Measurements from ENCODE around the gene ARL14EP.
A peak's percentile ranks its signal among the peaks of the same experiment; 100 is the strongest.

ARL14EP gene

DNA sequence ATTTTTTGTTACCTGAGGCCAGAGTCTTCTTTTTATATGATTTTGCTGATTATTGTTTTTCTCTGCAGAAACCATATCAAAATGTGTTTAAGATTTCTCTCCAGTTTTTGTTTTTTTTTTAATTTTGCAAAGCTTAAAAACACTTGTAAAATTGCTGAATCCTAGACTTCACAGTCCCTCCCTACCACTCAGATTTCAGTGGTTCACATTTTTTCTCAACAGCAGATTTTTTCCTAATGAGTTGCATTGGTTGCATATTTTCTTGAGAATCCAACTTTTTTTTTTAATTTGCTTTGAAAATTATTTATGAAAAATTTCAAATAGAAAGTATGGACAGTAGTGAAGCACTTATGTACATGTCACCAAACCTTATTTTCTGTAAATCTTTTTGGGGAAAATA, 5.8 kb downstream of the ARL14EP start:
- DNase-seq: no peak

DNA sequence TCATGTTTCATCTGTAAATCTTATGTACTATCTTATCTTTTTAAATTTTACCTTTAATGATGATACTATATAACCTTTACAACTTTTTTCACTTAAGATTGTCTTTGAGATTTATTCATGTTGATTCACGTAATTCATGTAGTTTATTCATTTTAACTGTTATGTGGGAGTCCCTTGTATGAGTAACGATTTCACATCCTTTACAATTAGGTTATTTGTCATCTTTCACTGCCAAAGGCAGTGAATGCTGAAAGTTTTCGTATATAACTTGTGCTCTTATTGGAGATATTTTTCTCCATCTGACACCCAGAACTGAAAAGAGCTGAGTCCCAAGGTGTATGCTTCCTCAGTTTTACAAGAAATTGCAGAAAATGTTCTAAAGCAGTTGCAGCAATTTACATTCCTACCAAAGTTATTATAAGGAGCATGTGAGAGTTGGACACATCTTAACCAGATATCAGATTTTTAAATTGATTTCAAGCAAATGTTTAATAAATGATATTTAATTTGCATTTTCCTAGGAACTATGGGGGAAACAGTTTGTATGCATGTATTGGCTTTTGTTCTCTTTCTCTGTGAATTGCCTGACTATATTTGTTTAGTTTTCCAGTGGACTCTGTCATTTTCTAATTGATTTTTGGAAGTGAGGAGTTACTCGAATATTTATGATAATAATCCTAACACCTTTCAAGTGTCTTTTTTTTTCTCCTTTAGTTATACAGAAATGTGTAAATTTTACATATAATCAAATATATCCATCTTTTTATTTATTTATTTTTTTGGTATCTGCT, 6.4 kb downstream of the ARL14EP start:
- no peak for DNase-seq

DNA sequence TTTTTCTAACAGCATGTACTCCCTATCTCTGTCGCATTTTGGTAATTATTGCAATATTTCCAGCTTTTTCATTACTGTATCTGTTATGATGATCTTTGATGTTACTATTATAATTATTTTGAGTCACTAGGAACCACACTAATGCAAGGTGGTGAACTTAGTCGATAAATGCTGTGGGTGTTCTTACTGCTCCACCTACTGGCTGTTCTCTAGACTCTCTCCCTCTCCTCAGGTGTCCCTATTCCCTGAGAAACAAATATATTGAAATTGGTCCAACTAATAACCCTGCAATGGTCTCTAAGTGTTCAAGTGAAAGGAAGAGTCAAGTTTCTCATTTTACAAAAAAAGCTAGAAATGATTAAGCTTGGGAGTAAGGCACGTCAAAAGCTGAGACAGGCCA, 10.5 kb downstream of the ARL14EP start:
- peak in 1 of 4 experiments; percentile 15 for DNase-seq

DNA sequence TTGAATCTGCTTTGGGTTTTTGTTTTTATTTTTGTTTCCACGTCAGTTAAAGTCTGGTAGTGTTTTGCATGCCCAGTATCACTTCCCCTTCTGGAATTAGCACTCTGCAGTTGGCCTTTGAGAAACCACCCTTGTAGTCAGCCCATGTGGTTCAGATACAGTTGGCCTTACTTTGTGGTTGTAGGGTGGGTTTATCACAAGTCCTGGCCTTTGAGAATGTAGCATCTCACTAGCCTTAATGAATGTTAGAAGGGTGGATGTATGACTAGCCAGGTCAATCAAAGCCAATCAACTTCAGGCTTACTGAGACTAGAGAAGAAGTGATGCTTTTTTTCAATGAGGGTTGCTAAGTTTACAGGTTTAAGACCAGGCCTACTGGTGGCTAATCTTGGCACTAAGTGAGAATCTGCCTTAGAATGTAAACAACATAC, 19.8 kb downstream of the ARL14EP start:
- peak; percentile 61 to 75 (median 68) for DNase-seq

DNA sequence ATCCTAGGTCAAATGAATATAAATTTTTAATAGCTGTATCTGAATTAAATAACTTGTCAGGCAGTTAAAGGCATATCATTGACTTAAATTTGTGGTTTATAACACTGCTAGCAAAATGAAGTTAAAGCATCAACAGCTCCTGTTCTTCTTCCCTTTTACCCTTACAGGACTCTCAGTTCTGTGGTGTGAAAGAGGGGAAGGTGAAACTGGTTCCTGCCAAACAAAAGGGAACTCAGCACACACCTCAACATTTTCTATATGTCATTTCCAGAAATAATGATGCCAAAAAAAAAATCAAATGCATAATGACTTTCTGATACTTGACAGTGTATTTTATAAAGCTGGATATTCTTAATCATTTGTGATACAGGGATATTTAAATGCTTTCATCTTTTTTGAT, 21.2 kb downstream of the ARL14EP start:
- no peak for DNase-seq

DNA sequence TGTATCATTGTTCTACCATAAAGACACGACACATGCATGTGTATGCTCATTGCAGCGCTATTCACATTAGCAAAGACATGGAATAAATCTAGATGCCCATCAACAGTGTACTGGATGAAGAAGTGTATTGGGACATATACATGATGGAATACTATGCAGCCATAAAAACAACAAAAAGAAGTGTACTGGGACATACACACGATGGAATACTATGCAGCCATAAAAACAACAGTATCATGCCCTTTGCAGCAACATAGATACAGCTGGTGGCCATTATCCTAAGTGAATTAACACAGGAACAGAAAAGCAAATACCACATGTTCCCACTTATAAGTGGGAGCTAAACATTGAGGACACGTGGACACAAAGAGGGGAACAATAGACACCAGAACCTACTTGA, 22.7 kb downstream of the ARL14EP start:
- no peak for DNase-seq

DNA sequence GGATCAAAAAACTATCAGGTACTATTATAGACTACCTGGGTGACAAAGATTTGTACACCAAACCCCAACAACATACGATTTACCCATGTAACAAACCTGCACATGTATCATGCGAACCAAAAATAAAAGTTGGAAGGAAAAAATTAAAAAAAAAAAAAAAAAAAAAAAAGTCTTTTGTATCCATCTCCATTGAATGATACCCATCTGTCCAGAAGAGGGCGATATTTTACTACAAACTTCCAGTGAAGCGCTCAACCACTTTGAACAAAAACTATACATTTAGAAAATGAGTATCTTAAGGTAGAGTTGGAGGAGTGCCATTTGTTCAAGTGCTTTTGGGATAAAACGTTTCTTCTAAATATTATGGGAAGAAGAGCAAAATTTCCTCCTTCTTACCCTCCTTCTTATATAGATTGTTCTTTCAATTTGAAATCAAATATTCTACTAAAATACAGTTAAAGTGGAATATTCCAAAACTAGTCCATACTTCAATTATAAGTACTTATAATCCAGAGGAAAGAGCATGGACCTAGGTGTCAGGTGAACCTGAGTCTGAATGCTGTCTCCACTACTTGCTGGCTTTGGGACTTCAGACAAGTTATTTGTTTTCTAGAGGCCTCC, 23.3 kb downstream of the ARL14EP start:
- DNase-seq: peak; percentile 54 to 87 (median 70)

DNA sequence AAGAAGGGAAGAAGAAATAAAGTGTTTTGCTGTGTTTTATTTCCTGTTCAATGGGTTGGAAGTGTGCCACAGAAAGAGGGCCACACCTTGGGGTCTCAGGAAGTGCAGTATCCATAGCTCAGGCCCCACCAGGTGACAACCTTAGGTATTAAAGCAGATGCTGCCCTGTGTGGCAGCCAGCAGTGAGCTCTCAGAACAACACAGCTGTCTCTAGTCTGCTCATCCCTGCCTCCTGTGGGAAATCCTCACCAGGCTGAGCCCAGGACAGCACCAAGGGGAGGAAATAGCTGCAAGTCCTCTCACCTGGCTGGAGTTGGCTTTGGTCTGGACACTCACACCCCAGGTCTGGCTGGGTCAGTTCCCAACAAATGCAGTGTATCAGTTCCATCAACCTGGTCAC, 25.1 kb downstream of the ARL14EP start:
- no peak for DNase-seq

DNA sequence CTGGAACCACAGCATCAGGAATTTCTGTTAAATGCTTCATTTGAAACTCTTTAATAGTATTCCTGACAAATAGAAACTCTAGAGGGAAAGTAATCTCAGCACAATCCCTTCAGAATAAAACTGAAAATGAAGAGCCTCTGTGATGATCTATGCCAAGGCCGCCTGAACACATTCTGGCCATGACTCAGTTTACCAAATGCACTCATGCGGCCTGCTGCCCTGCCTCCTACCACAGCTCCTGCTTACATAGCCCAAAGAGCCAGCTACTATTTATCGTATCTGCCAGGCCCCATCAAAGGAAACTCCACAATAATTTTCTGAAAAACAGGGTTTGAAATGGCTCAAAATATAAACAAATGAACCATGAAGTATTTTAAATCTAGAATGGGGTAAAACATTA, 27.0 kb downstream of the ARL14EP start:
- DNase-seq: no peak

DNA sequence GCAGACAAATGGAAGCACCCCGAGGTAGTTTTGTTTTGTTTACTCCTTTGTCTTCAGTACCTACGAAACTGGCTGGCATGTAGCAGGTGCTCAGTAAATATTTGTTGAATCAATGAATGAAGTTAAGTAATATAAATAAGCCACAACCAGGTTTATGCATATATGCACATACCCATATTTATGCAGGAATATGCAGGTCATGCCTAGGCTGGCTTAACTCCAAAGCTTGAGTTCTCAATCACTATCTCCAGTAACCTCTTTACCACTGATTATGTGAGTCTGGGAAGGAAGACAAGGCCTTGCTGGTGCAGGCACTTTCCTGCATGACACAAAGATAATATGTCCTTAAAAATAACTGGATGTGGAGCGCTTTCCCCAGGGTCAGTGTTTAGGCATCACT, 27.5 kb downstream of the ARL14EP start:
- no peak for DNase-seq

DNA sequence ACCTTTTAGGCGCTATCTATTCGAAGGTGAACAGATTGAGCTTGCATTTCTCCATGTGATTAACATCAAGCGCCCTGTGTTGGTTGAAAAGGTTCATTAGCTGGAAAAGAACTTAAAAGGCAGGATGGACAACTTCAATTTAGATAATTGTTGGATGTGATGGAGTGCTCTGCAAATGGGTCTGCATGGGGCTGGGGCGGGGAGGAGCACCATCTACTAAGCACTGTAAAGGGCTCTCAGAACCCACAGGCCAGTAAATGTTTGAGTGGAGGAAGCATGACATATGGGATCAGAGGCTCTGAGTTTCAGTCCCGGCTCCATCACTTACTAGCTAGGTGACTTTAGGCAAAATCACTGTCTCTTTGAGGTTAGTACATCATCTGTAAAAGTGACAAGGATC, 28.2 kb downstream of the ARL14EP start:
- DNase-seq: no peak

DNA sequence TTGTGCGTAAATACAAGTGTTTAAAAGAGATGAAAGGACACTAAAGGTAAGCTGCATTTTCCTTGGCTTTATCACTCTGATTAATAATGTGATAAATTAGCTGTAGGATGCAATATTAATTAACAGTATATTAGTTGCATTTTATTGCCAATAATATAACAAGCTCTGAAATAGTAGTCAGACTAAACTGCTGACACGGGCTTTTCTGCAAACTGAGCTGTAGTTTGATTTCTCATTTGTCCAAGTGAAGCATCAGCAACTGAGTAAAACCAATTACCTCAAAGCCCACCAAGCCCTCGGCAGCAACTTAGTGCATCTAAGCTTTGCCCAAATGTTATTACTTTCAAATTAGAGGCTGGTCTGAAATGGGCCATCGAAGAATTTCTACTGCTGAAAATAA, 33.5 kb downstream of the ARL14EP start:
- no peak for DNase-seq

DNA sequence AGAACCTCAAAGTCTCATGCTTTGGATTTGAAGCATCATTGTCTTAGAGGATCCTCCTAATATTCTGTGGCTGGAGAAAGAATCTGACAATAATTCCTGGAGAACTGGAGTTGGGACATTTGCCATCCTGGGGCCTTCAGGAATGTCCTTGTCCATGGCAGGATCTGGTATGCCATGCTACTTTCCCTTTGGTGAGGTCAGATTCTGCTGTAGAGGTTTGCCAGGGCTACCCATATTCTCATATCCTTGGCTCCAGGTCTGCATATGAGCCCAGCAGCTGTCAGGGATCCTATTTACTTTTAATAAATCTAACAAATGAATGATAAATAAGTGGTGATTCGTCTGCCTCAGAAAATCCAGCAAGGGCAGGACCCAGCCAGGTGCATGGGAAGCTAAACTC, 35.0 kb downstream of the ARL14EP start:
- no peak for DNase-seq

DNA sequence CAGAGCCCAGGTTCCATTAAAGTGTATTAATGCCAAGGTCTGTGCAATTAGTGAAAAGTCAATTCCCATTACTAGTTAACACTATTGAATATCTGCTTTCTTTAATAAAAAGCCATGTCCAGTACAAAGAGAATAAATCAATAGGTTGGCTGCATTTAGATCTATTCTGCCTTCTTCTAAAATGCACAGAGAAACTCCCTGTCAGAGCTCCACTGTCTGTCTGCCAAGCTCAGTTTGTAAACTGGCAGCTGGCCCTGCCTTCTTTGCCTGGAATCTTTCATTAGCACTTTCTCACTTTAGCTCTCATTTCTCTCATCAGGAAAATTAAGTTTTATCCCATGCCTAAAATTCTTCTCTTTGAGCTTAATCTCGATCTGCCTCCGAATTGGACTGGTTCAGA, 35.6 kb downstream of the ARL14EP start:
- no peak for DNase-seq

DNA sequence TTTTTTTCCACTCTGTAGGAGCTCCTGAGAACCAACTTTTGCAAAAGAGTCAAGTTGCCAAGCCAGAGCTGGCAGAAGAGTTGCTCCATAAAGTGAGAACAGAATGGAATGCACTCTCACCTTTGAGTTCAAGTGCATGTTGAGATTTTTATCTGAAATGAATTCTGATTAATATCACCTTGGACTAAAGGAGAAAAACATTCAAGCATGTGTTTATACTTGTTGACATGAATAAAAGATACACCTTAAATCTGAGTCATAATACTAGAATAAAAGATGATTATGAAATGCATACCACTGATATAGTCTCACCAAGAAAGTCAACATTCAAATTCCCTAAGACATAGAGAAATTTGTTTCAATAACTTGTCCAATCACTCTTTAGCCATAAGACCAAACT, 37.8 kb downstream of the ARL14EP start:
- no peak for DNase-seq

DNA sequence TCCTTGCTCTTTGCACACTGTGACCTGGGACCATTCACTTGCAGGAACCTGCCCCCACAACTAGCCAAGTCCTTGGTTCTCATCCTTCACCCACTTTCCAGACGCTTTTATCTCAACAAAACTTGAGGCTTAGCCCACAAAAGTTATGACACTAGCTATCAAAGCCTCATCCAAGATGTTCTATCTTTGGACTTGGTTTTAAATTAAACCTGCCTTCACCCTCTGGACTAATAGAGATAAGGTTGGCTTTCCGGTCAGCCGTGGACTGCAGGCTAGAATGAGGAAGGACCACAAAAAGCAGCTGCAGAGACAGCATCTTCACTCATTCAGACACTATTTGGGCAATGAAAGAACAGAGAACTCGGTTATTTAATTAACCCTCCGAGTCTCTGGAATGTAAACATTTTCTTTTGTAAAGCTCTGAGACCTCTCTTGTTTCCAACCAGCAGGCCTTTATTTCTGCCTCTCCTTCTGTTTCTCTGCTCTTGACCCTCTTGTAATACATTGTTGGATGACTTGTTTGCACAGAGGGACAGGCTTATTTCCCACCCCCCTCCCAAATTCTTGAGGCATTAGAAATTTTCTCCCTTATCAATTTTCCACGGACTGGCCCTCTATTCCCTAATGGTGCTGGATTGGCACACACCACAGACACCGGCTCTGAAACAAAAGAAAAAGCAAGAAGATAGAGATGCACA, 41.4 kb downstream of the ARL14EP start:
- DNase-seq: no peak

DNA sequence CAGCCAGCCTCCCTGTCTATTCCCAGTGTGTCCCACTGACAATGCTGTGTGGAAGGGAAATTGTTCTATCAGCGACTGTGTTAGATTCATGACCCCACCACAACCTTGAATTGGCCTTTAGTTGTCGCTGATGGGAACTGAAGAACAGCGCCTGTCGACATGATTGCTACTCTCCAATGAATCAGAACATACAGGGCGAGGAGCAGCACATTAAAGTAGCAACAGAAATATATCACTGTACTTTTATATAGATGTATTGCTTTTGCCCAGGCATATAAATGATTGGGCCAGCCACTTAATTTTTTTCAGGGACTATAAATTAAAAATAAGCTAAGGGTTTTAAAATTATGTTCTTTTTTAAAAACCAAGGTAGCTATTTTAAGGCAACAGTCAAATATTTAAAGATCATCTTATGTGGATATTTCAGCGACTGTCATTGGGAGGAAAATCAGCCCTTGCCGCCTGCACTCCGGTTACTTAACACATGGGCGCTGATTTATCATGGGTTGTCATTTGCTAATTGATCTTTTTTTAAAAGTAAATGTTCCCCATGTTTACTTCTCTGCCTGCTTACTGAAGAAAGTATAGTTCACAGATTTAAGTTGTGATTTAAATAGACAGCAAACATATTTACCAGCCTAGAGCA, 42.1 kb downstream of the ARL14EP start:
- DNase-seq: no peak

DNA sequence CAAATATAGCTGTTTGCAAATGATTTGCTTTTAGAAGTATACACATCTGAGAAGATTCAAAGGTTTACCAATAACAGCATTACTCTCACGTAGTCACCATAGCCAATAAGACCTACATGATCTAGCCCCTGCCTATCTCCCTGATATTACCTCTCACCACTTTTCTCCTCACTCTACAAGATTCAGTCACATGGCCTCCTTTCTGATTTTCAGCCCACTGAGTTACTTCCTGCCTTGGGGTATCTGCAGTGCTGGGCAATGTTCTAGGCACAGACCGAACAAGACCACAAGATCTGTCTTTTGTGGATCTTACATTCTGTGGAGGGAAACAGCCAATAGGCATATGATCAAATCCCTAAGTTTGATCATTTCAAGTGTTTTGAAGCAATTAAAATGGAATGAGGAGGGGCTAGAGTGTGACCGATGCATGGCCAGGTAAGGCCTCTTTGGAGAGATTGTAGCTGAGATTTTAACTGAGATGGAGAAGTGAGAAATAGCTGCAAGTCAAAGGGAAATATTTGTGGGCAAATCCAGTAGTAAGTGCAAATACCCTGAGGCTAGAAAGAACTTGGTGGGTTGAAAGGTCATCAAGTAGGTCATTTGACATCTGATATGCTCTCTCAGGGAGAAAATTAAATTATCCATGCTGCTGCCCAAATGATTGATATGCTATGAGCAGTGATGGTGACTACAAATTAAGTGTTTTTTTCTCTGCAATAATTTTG, 43.1 kb downstream of the ARL14EP start:
- DNase-seq: no peak

DNA sequence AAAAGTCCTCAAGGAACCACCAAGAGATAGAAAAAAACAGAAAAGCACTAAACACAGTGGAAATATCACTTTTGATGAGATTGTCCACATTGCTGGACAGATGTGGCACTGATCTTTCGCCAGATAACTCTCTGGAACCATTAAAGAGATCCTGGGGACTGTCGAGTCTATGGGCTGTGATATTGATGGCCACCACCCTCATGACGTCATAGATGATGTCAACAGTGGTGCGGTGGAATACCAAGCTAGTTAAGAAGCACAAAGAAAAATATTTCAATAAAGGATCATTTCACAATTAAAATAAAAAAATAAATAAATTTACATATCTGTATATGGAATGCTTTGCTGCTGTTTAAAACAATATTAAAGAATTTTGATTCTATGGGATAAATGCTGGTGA, 45.5 kb downstream of the ARL14EP start:
- DNase-seq: no peak

DNA sequence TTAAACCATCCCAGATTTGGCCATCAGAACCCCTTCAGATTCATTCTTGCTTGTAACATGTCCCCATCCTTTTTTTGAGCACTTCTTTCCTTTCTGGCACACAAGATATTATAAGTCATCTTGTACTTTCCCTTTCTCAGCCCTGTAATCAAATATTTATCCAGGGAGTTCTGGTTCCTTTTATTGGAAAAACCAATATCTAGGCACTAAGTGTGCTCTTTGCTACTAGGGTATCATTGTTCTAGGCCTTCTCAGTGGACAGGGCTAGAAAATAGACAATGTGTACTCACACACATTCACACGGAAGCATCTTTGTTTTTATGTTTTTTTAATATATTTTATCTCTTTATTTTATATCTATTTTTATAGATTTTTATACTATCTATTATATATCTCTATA, 47.3 kb downstream of the ARL14EP start:
- no peak for DNase-seq

DNA sequence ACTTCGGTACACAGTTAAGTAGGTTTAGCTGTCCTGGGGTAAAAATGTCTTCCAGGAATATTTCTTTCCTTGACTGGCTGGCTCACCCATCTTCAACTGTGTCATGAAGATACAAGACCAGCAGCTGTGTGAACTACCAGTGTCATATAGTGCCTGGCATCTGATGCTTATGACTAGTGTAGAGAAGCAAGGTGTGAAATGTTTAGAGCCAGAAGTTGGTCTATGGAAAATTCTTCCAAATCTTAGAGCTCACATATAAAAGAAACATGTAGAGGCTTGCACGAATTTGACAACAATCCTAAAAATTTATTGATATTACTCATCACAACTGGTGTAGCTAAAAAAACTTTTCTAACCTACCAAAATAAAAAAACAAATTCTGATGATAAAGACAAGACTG, 54.4 kb downstream of the ARL14EP start:
- no peak for DNase-seq

DNA sequence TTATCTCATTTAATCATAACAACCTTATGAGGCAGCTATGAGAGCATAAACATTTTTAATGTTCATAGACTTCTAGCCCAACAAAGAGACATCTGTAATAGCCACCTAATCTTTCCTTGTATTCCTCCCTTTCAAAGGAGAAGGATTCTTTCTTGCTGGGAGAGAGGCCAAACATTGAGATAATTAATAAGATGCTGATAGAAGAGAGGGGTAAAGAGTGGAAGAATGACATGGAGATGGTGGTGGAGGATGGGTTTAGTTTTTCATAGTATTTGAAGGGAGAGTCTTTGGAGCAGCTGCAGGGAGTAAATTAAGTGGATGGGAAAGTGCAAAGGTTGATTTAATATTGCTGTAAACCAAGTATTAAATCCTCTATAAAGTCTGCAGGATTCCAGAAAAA, 57.9 kb downstream of the ARL14EP start:
- no peak for DNase-seq

DNA sequence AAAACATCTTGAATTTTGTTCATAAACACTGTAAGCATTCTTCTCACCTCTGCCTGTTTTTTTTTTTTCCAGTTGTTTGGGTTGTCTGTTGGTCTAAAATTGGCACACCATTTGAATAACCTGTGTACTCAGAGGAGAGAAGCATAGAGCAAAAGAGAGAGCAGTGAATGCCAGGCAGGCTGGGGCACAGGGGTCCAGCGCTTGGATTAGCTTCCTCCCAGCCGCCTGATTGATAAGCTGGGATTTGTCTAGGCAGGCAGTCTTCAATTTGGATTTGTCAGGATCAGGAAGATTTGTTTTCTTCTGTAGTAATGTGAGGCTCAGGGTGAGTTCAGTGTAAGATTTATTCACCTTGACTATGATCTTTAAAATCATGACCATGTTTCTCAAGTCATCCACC, 59.0 kb downstream of the ARL14EP start:
- DNase-seq: no peak

Measured in suppressor macrophage (primary cell).